HG03378 (cell line): ENCODE results near the gene MTCL1.
A peak's percentile ranks its signal among the peaks of the same experiment; 100 is the strongest.
"Not testable (repeated sequence)": the region's sequence is repeated elsewhere in the genome, so short reads cannot be mapped to it uniquely, and the experiment has no call there.

Experiments
- ATAC-seq: cut with Tn5 transposase; IDR thresholded peaks from one replicate; pipeline ENCODE4 v1.9.1; 2021; ENCODE audit warnings: mild to moderate bottlenecking, moderate library complexity; ENCODE audit not compliant: unreplicated experiment

MTCL1 gene

DNA sequence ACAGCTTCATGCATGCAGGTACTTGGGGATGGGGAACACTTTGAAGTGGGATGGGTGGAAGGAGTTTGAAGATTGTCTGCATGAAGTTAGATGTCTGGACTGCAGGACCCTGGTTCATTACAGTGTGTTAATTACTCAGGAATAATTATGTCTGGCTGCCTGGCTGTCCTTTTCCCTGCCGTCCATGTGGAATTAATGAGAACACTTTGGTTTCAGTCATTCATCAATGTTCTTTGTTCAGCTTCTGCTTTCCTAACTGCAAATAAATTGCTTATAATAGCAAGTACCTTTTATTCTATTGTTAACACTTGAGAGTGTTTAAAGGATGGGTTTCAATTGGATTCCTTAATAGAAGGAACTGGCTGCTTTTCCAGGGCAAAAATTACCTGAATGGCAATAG lies 35.8 kb downstream of the MTCL1 start:
- ATAC-seq = no peak

DNA sequence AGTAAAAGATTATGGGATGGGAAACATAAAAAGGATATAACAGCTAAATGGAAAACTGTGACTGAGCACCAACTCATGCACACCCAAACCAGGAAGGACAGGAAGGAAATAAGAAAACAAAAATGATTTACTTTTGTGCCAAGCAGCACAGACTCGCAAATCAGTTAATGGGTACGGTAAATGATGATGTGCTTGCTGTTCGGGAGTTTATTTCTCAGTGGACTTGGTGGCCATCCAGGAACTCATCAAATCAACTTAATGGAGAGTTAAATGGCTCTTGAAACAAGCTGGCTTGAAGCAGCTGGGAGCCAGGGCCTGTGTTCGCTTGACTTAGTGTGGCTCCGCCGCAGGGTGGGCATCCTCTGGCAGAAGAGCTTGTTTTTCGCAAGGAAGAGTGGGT lies 36.2 kb downstream of the MTCL1 start:
- no peak for ATAC-seq

DNA sequence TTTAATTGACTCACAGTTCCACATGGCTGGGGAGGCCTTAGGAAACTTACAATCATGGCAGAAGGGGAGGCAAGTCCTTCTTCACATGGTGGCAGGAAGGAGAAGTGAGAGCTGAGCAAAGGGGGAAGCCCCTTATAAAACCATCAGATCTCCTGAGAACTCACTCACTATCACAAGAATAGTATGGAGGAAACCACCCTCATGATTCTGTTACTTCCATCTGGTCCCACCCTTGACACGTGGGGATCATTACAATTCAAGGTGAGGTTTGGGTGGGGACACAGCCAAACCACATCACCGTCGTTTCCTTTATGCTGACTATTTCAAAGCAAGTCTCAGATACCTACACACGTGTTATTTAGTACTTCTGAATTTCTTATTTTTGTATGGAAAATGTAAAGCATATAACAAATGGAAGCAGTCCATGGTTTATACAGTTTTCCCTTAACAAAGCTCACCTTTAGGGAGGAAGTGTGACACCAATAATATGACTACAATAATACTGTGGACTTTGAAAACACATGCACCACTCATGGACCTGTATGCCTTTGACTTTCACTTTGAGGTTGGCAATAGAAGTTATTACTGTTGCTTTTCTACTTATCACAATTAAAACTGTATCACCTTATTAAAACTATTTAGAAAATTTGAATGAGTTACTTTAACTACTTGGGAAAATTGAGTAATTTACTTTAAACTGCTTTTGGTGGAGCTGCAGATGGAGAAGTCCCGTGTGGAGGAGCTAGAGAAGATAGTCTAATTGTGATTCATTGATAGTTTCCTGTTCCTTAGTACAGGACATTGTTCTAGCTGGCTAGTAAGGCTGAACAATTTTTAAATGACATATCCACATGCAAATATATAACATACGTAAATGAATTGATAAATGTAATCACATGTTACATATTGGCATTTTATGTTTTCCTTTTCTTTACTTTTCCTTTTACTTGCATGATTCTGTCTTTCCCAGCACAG lies 37.3 kb downstream of the MTCL1 start:
- no peak for ATAC-seq

DNA sequence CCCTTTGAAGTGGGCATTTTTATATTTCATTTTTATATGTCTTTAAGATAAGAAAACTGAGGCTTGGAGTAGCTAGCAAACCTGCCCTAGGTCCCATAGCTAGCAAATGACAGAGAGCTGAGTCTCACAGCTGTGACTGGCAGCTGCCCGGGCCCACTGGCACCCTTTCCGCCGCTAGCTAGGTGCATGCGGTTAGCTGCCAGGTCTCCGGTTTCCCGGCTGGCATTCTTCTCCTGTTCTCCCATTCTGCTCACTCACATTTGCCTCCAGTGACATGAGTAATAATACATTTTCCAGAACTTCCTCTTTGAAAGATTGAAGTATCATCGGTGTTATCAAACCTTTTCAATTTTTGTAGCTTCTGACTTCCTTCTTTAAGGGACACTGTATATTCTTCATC lies 38.7 kb downstream of the MTCL1 start:
- ATAC-seq = no peak

DNA sequence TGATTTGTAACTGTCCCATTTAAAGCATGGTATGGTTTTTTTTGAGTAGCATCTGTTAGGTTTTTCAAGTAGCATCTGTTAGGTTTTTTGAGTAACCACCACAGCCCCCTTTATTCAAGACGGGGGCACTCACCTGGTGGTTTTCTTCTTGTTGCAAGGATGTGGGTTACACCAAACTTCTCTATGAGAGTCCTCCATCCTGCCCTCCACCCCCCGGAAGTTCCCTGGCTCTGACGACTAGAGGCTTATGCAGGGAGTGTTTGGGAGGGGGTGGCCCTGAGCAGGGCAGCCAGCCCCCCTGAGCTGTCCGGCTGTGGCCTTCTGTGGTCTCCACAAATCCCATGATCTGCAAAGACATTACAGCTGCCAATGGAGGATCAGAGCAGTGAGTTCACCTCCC lies 39.3 kb downstream of the MTCL1 start:
- no peak for ATAC-seq

DNA sequence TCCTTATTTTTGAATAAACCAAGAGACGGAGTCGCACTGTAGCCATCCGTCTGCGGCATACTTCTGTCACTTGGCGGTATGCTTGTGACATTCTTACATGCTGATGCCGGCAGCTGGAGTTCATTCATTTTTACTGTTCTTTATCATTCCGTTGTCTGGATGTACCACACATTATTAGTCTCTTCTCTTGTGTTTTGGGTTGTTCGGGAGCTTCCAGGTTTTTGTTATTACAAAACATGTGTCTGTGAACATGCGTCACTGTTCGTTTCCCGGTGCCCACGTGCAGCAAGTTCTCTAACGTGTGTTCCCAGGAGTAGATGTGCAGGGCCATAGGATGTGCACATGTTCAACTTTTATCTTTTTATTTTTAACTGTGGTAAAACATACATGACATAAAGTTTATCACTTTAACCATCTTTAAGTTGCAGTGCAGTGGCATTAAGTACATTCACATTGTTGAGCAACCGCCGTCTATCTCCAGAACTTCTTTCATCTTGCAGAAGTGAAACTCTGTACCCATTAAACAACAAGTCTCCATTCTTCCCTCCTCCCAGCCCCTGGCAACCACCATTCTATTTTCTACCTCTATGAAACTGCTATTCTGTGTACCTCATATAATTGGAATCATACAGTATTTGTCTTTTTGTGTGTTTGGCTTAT lies 40.1 kb downstream of the MTCL1 start:
- ATAC-seq = no peak

DNA sequence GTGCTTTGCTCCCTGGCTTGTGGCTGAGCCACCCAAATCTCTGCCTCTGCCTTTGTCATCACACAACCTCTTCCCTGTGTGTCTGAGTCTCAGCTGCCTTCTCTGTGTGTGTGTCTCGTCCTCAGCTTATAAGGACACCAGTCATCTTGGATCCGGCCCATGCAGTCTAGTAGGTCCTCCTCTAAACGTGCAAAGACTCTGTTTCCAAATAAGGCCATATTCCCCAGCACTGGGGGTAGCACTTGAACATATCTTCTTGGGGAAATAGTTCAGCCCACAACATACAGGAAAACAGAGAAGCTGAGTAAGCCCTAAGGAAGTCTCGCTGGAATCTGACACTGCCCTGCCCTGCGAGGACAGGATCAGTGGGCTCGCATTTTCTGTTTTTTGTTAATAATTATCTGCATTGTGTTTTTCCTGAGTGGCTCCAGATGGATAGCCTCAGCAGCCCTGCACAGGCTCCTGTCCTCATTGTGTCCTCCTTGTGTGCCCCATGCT lies 42.1 kb downstream of the MTCL1 start:
- no peak for ATAC-seq

DNA sequence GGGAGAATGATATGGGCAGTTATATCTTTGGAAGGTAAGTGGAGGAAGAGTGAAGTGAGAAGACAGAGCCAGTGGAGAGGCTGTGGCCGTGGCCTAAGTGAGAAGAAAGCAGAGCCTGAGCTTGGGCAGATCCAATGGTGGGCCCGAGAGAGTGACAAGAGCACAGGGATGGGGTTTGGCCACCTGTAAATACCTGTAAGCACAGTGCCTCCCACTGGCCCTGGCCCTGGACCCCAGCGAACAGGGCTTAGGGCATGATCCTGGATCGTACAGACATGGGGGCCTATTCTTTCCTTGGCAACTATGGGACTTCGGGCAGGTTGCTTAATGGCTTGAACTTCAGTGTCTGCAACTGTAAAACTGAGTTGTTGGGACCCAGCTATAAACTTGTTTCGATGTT lies 44.1 kb downstream of the MTCL1 start:
- ATAC-seq = no peak

DNA sequence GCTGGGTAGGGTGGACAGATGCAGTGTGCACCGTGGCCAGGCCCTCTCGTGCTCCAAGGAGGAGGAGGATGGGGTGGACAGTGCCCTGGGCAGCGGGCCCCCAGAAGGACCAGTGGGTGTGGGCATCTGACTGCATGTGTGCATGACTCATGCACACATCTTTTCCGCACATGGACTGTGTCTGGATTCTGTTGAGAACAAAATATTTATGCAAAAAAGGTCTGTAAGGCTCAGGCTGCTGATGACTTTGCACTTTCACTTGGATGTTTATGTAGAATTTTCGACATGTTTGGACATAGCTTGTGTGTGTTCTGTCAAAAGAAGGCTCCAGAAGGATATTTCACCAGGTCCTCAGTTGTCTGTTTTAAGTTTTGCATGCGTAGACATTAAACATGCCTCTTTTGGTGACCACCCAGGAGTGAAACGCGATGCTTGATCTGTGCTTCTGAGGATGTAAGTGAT lies 45.6 kb downstream of the MTCL1 start:
- ATAC-seq = no peak

DNA sequence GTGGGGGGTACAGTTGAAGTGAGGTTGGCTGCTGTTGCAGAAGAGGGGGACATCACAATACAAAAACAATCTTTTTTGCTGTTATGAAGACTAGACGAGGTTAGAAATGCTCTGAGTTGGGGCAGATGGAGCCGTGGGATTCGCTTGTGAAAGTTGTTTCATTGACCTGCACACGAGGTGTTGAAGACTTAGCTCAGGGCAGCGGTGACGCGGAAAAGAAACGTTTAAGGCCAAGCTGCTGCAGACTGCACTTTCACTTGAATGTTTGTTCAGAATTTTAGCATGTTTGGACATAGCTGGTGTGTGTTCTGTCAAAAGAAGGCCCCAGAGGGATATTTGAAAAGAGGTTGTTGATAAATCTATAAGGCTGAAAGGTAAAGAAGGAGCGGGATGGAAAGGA lies 46.3 kb downstream of the MTCL1 start:
- no peak for ATAC-seq

DNA sequence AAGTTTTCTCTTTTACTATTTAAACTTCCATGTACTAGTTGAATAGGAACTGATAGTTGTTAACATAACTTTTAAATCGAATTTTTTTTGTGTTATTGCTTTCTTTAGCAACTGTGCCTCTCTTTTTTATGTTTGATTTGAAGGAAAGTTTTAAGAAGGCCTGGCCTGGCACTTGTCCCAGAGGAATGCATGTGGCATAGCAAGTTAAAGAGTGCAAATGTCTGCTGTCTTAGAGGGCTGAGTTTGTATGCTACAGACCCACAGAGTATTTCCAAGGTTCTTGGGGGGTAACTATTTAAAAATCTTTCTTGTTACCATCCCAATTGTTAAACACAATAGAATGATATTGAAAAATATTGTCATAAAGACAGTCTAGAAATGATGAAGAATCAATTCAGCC lies 47.0 kb downstream of the MTCL1 start:
- ATAC-seq = no peak

DNA sequence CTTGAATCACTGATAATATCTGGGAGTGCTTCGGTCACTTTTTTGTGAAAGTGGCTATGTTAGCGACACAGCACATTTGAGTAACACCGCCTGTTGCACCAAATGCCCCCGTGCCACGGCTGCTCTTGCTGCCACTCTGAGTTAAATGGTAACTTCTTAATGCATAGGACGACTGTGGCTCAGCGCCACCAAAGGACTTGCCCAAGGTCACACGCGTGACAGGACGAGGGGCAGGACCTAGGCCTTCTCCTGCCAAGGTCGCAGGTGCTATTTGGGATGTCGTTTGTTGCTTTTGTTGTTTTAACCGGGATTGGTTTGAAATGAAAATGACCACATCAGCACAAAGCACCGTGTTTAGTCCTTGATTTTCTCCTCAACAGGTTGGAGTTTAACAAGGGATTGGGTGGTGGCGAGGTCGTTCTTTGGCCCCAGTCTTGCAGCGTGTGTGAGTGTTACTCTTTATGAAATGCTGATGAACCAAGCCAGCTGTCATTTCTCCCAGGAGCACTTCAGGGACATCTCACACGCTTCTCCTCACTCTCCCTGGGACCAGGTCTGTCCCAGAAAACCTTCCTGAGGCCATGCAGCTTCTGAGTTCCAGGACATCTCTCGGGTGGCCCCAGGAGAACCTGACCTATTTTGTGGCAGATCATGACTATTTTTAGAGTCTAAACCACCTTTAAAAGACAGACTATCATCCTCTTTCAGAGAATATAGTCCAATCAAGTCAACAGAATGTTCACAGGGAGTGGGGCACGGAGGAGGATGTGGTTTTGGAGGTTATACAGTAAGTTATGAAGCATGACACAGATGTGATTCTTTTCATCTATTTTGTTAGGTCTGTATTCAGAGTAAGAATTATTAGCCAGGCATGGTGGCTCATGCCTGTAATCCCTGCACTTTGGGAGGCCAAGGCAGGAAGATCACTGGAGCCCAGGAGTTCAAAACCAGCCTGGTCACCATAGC lies 49.9 kb downstream of the MTCL1 start:
- peak; percentile 84 for ATAC-seq

DNA sequence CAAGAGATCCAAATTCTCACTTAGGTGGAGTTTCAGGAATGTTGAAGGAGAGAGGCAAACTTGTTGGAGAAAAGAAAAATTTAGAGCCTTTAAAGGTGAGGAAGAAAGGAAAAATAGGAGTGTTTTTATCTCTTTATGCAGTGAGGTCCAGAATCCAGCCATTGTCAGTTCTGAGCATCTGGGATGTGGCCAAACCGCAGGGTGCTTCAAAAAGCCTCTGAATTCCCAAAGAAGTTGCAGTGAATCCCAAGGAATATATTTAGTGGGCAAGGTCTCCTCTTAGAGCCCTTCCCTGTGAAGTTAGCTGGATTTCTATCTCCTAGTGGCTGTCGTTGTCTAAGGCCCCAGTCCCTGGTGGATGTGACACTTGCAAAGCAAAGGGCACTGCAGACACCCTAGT lies 51.2 kb downstream of the MTCL1 start:
- no peak for ATAC-seq

DNA sequence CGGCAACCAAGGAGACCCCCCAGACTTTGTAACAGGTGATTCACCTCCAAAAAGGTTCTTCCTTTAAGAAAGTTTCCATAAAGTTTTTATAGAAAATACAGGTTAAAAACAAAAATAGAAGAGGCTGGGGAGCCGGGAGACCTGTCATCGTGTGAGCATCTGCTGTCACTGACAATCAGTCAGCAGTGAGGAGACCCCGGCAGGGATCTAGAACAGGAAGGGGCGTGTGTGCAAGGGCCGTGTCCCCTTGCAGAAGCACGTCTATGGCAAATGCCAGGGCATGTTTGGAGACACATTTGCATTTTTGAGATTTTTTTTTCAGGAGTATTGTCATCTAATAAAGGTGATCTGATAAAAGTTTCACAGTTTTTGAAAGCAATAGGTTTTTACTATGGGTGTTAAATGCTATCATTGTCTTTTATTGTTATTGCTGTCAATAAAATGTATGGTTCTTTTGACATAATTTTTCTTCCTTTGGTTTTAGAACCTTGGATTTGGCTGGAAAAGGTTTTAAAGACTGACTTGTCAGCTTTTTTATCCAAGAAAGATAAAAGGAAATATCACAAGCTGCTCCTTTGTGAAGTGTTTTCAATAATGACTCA lies 52.1 kb downstream of the MTCL1 start:
- no peak for ATAC-seq

DNA sequence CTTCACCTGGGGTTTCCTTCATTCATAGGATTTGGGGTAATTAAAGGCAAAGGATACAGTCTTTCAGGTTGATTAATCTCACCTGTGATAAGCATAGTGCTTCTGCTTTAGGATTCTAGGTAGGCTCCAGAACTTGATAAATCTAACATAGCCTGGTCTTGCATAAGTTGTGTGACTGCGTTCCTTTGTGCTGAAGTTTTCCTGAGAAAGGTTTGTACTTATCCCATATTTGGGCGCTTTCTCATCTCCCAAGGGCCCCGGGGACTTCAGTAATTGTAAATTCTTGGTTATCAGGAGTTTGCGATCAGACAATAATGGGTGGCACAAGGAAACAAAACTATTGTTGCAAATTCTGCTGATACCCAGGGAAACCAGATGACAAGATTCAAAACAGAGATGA lies 53.1 kb downstream of the MTCL1 start:
- no peak for ATAC-seq

DNA sequence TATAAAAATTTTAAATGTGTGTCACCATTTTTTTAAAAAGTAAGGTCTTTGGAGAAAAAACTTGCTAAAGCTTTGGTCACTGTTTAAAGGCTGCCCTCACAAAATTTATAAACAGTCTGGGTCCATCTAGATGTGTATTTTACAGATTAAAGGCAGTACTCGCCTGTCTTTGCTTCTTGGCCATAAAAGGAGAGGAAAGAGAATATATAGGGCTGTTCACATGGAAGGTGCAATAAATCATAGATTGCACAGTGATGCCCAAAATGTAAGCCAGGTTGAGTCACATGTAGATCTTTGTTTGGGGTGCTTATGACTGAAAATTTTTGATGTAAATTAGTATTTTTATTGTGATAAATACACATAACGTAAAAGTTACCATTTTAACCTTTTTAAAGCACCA lies 55.6 kb downstream of the MTCL1 start:
- ATAC-seq = no peak

DNA sequence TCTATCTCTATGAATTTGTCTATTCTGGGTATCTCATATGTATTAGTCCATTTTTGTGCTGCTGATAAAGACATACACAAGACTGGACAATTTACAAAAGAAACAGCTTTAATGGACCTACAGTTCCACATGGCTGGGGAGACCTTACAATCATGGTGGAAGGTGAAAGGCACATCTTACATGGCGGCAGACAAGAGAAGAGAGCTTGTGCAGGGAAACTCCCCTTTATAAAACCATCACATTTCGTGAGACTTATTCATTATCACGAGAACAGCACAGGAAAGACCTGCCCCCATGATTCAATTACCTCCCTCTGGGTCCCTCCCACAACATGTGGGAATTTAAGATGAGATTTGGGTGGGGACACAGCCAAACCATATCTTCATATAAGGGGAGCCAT lies 56.2 kb downstream of the MTCL1 start:
- not testable (repeated sequence) for ATAC-seq

DNA sequence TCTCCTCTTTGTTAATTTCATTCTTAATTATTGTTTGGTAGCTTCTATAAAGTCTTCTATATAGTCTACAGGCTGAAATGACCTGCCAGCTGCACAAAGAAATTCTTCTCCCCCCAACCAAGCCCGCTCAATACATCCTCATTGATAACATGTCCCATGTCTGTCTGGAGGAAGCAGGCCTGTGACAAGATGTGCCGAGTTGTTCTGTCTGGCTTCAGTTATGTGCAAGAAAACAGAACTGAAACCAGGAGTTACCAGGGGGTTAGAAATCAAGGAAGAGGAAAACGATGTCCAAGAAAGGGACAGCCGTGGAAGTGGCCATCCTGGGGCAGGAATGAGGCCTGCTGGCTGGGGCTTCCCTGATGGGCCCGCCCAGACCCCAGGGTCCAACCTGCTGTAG lies 57.6 kb downstream of the MTCL1 start:
- ATAC-seq = no peak

DNA sequence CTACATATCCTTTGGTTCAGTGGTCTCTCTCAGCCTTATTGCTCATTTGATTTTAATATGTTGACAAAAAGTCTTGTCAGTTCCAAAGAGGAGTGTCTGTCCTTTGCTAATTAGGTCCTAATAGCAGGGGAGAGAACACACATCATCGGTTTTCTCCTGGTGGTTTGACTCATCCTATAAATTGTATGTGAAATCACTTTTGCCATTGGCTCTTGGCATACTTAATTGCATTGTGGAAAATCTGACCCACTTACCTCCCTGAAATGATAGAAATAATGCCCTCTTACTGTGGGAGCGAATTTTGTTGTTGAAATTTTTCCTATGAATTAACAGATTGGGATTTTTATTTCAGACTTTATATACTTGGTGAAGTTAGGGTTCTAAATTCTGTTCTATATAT lies 58.3 kb downstream of the MTCL1 start:
- no peak for ATAC-seq

DNA sequence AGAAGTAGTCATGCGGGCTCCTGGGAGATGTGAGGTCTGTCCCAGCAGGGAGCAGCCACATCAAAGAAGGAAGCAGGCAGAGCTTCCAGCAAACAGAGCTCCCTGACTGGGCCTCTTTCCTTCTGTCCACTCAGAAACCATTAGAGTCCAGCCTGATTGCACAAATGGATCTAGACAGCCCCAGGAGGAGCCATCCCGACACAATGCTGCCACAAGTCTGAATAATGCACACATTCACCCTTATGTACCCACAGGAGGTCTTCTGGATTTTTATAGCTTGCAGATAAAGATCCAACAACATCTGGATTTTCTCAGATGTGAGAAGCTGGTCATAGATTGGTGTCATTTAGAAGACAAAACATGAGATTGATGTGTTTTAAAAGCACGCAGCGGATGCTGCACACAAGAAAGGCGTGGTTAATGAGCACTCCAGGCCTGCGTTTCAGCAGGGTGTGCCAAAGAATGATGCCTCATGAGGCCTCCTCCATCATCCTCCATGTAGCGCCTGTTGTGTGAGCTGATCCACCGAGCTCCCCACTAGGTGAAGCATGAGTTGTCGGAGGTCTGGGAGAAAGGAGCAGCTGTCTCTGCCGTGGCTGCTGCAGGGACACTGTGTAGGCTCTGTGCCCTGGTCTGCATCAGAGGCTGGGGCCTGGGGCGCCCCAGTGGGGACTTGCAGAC lies 60.6 kb downstream of the MTCL1 start:
- no peak for ATAC-seq
